ENCODE measurements around the gene SDF2L1.

DNA sequence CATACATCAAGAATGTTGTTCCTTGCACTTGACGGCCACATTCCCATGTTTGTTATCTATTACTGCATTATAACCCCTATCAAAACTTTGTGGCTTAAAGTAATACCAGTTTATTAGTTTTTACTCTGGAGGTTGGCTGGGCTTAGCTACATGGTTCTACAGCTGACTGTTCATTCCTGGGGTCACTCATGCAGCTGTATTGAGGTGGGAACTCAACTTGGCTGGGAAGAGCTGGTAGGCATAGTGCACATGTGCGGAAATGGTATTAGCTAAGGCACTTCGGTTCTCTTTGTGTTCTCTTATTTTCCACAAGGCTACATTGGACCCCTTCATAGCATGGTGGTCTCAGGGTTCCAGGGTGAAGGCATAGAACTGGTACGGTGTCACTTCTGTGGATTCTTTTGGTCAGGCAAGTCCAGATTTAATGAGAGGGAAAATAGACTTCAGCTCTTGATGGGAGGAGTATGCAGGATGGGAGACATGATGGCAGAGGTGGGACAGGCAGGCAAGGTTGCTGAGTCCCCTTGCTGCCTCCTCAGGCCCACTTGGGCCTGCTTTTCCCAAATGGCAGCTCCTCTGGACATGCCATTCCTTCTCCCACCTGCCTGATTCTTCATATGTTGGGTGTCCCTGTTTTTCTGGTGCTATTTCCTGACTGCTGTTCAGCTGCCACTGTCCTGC is 28.4 kb upstream of the SDF2L1 start:
- no peak for TF ChIP-seq POLR2AphosphoS5 (IDR thresholded peaks at IDR 0.05; ENCODE audit: low read depth, low read length)
- no peak for TF ChIP-seq SPI1 (IDR thresholded peaks at IDR 0.05; ENCODE audit: low read depth, low read length)
- no peak for TF ChIP-seq TAF1 (IDR thresholded peaks at IDR 0.05; ENCODE audit: low read depth, low read length)
- no peak for TF ChIP-seq POLR2A (IDR thresholded peaks at IDR 0.05; ENCODE audit: low read depth, low read length)
- no peak for TF ChIP-seq PAX5 (IDR thresholded peaks at IDR 0.05; ENCODE audit: insufficient read depth, low read length, severe bottlenecking)

Data from GM12891 (cell line).